GM12891 (cell line): ENCODE data around the gene HMGA1.

Source experiments
- PAX5 ChIP-seq: IDR thresholded peaks from 2 replicates; pipeline ENCODE4 v1.6.1; 2011; ENCODE audit warnings: low read length, moderate library complexity, mild to moderate bottlenecking; ENCODE audit not compliant: insufficient read depth, severe bottlenecking
- POLR2A ChIP-seq: IDR thresholded peaks from 2 replicates; pipeline ENCODE4 v1.6.1; 2011; ENCODE audit warnings: low read depth, low read length, control low read depth
- POLR2AphosphoS5 ChIP-seq: IDR thresholded peaks from 2 replicates; pipeline ENCODE4 v1.6.1; 2011; ENCODE audit warnings: low read depth, low read length, control low read depth
- POU2F2 ChIP-seq: IDR thresholded peaks from 2 replicates; pipeline ENCODE4 v1.6.1; 2011; ENCODE audit warnings: low read depth, mild to moderate bottlenecking, control low read depth, low read length, moderate library complexity
- TAF1 ChIP-seq: IDR thresholded peaks from 2 replicates; pipeline ENCODE4 v1.6.1; 2011; ENCODE audit warnings: low read depth, low read length, control low read depth

DNA sequence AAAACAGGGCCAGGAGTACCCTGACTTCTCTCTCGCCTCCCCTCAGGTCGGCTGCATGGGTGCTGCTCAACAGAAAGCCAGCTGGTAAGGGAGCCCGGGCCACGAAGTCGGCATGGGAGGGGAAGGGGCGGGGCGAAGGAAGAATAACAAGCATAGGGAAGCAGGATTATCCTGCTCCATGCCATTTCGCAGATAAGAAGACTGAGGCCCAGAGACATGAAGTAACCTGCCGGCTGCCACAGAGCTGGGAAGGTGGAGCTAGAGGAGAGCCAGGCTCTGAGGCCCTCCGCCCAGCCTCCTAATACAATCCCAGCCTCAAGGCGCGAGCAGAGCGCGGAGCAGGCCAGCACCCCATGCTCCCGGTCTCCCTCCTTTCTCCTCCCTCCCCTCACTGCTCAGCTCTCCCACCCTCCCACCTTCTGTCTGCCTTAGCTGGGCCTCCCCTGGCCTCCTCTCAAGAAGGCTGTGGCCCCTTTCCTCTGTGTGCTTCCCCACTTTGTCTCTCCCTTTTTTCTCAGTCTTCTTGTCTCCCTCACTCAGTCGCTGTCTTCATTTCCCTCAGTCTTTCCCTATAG lies 13.2 kb upstream of the HMGA1 start:
- TF ChIP-seq POU2F2 (no peak), TAF1 (no peak), POLR2A (no peak), POLR2AphosphoS5 (no peak), PAX5 (no peak)
